Kidney (tissue), 14 donors: ENCODE measurements around the gene ATG4B. TPM values are rescaled to one million over a fixed set of nuclear protein-coding genes. Genes with fewer than 3 reads are reported as not detected.
A peak's percentile ranks its signal among the peaks of the same experiment; 100 is the strongest.

ENCODE experiments used
- DNase-seq, 5 donors: peaks; one replicate each; pipeline ENCODE4 v3.0.0-alpha.2; 2013 to 2020
- FAIRE-seq: peaks from 2 replicates; lab custom pipeline; 2012; peaks lifted over from hg19 to GRCh38; lab: Jason Lieb, UNC
- H3K27ac ChIP-seq, 2 donors: one replicate each; pipeline ENCODE4 v1.7.0; 2013; ENCODE audit warnings: low read depth in 2 of 2, low read length in 2 of 2, inconsistent platforms in 1 of 2
- H3K27me3 ChIP-seq: one replicate; pipeline ENCODE4 v1.7.1; 2013; ENCODE audit warnings: low read length, inconsistent platforms; ENCODE audit not compliant: control insufficient read depth, insufficient read depth
- H3K36me3 ChIP-seq, 3 donors: one replicate each; pipeline versions ENCODE4 v1.7.0 to v1.7.1; 2013; ENCODE audit warnings: low read length in 3 of 3, control low read depth in 1 of 3, inconsistent platforms in 1 of 3; ENCODE audit not compliant: insufficient read depth in 3 of 3, control insufficient read depth in 2 of 3
- H3K4me1 ChIP-seq, 3 donors: one replicate each; pipeline versions ENCODE4 v1.7.0 to v1.7.1; 2013; ENCODE audit warnings: low read length in 3 of 3, inconsistent platforms in 1 of 3, low read depth in 1 of 3; ENCODE audit not compliant: control insufficient read depth in 2 of 3, insufficient read depth in 2 of 3
- H3K4me3 ChIP-seq, 3 donors: one replicate each; pipeline versions ENCODE4 v1.7.0 to v1.8.1; 2013; ENCODE audit warnings: low read length in 3 of 3, control low read depth in 1 of 3, inconsistent platforms in 1 of 3
- H3K9ac ChIP-seq, 3 donors: one replicate each; pipeline versions ENCODE4 v1.7.0 to v1.7.1; 2013; ENCODE audit warnings: low read length in 3 of 3, control low read depth in 1 of 3, inconsistent platforms in 1 of 3
- H3K9me3 ChIP-seq, 3 donors: one replicate each; pipeline versions ENCODE4 v1.7.0 to v1.7.1; 2013; ENCODE audit warnings: low read length in 3 of 3, control low read depth in 1 of 3, inconsistent platforms in 1 of 3; ENCODE audit not compliant: control insufficient read depth in 2 of 3, insufficient read depth in 1 of 3
- CTCF ChIP-seq: IDR thresholded peaks from 3 replicates; pipeline ENCODE4 v1.5.1; 2012; ENCODE audit warnings: mild to moderate bottlenecking, moderate library complexity, borderline replicate concordance; ENCODE audit not compliant: insufficient read depth; ENCODE audit errors: extremely low read depth
- intact Hi-C: fragments of 100-400 bp; cut with DNase I; formaldehyde crosslinking; loops from one replicate; pipeline ENCODE4 v1.11.1; 2022
- polyA plus RNA-seq: library from polyadenylated mRNA; stranded (reverse); fragments of 350-450 nt; fragmentation: Illumina TruSeq; extraction: RNeasy Lipid Tissue Mini Kit (QIAGEN cat#74804); gene quantifications from one replicate; pipeline ENCODE4 v1.2.3, GENCODE V29; 2014; ENCODE audit warnings: low read depth, low replicate concordance; ENCODE audit not compliant: insufficient read depth
- total RNA-seq: library from RNA; stranded (reverse); fragmentation: NEBNext Ultra II Directional; extraction: Animal tissue kit (Norgen Biotek cat#: 25700); gene quantifications from one replicate; pipeline ENCODE4 v1.2.1, GENCODE V29; 2021
- donor health status: control.
- donor health status: control.
- donor health status: control.
- donor health status: control.
- donor health status: control.
- donor health status: DM: yes; HTN: yes; CAD: no.
- donor health status: Normal renal cell carcinoma (clear cell type).

ATG4B gene
- total and polyA plus RNA-seq, 2 donors from 2014 or later = 56.6 to 81.0 TPM

GRCh38 chr2:241665731-241666440, 28.4 kb downstream of the ATG4B start:
- no peak overlapping the region for H3K4me3 ChIP-seq
- H3K27me3 ChIP-seq = no peaks in the 10 kb centered on the region
- no peaks in the 10 kb centered on the region for H3K9me3 ChIP-seq
- H3K27ac ChIP-seq = no peak overlapping the region
- H3K4me1 ChIP-seq = no peaks in the 10 kb centered on the region
- TF ChIP-seq CTCF = no peak
- no peak overlapping the region for H3K9ac ChIP-seq
- intact Hi-C loops = no loop called here
- DNase-seq (peak in 1 of 5 donors; percentile 4), FAIRE-seq (no peak)
- peaks cover under 1 to 25% (median 21%) of the 10 kb centered on the region in 3 donors for H3K36me3 ChIP-seq

- DNase-seq (peak; percentile 64 to 90 (median 86)), FAIRE-seq (no peak)
- intact Hi-C loops = no loop called here
- H3K4me1 ChIP-seq = no peaks in the 10 kb centered on the region
- no peaks in the 10 kb centered on the region for H3K9me3 ChIP-seq
- H3K36me3 ChIP-seq = peaks cover 0 to 22% (median 18%) of the 10 kb centered on the region in 3 donors
- H3K27me3 ChIP-seq = no peaks in the 10 kb centered on the region
- H3K9ac ChIP-seq = no peak overlapping the region
- no peak overlapping the region for H3K4me3 ChIP-seq
- no peak for TF ChIP-seq CTCF
- H3K27ac ChIP-seq = no peak overlapping the region
These were observed 29.3 kb downstream of the ATG4B start for GRCh38 chr2:241666627-241667400.

GRCh38 chr2:241668354-241668753, 30.9 kb downstream of the ATG4B start:
- peaks cover 0 to 27% (median 18%) of the 10 kb centered on the region in 3 donors for H3K36me3 ChIP-seq
- H3K4me3 ChIP-seq = no peak overlapping the region
- peak in 1 of 5 donors; percentile 56 for DNase-seq
- no peak for FAIRE-seq
- no peaks in the 10 kb centered on the region for H3K9me3 ChIP-seq
- intact Hi-C loops = no loop called here
- no peak overlapping the region for H3K27ac ChIP-seq
- H3K27me3 ChIP-seq = no peaks in the 10 kb centered on the region
- H3K4me1 ChIP-seq = no peaks in the 10 kb centered on the region
- no peak for TF ChIP-seq CTCF
- no peak overlapping the region for H3K9ac ChIP-seq
